Activated CD8-positive, alpha-beta memory T cell treated with anti-CD3 and anti-CD28 coated beads, Interleukin-2, amount 50 U/mL, for 1 hour (primary cell): ENCODE data around the gene MERTK.
"Not testable (repeated sequence)": the region's sequence is repeated elsewhere in the genome, so short reads cannot be mapped to it uniquely, and the experiment has no call there.

ENCODE experiments used
- DNase-seq: peaks from one replicate; pipeline ENCODE4 v3.0.0-alpha.2; 2020; ENCODE audit errors: extremely low read depth

Gene MERTK

GRCh38 chr2:111897924-111898702 is at the start of gene MERTK:
Gene MERTK (plus strand): TSS chr2:111898607. CDS start chr2:111898736, 129 bp downstream.
- DNase-seq = no peak

GRCh38 chr2:111850646-111851045 is 47.8 kb upstream of the MERTK start:
- DNase-seq = not testable (repeated sequence)

GRCh38 chr2:111852544-111852943 is 45.9 kb upstream of the MERTK start:
- DNase-seq = not testable (repeated sequence)

- not testable (repeated sequence) for DNase-seq
These were observed 38.4 kb upstream of the MERTK start for GRCh38 chr2:111860005-111860404.

GRCh38 chr2:111865124-111865523 is 33.3 kb upstream of the MERTK start:
- not testable (repeated sequence) for DNase-seq

DNA sequence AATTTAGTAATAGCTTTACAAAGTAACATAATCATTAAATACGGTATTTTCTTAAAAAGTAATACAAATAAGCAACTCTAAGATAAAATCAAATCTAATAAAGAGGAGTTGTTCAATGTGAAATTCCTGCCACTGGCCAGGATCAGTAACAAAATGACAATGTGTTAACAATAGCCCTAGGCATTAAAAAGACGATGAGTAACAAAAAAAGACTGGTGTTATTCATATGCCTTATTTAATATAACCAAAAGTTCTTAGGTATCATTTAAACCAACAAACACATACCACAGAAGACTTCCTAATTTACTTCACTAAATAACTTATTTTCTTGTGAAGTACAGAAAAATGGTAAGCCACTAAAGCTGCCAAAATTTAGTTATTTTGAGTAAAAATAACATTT is 25.6 kb upstream of the MERTK start:
- not testable (repeated sequence) for DNase-seq

DNA sequence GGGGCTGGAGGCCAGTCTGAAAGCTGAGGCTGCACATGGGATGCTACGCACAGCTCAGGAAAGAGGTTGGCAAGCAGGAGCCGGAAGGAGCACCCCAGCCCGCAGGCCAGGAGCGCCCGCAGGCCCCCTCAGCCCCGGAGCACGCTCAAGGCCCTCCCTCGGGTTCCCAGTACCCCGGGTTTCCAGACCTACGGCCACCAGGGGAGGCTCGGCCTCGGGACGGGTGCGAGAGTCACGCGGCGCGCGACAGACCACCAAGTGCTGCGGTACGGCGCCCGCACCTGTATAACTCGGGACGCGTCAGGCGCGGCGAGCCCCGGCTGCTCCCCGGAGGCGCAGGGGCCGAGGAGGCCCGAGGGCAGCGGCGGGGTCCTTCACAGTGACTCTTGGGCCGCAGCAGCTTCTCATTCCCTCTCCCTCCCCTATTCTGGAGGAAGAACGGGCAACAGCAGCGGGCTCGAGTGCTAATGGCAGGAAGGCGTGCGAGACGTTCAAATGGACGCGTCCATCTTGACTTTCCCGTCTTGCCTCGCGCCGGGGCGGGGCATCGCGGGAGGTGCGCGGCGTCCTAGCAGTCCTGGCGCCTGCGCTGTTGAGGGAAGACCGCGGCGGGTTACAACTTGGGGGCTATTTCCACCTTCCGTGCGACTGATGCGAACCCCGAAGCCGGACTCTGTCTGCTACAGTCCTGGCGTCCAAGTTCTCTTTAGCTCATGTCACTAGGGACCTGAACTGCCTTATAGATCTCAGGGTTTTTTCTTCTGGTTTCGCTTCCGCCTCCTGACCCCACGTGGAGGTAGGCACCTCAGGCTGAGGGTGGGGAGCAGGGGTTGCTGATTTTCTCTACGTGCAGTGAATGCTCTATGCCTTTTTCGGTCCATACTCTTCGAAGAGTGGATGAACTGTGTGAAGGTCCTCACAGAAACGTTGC is 14.5 kb upstream of the MERTK start, which contains the start of gene ANAPC1:
ANAPC1 (minus strand) TSS at position 533 of the 931 bp plus-strand sequence. CDS start 3,368 bp downstream, outside the sequence.
- DNase-seq = peak; percentile 58

GRCh38 chr2:111884592-111884964 is 13.8 kb upstream of the MERTK start:
- no peak for DNase-seq

DNA sequence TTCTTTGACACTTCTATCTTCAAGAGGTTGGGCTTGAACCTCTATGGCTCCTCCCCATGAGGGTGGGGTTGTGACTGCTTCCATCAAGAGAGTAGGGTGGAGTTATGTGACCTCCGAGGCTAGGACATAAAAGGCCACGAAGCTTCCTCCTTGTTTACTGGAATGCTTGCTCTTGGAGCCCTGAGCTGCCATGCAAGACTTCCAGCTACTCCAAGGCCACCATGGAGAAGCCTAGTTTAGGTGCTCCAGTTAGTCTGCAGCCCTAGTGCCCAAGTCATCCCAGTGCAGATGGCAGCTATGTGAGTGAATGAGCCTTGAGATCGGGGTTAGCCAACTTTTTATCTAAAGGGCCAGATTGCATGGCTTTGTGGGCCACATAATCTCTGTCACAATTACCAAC is 2.4 kb upstream of the MERTK start:
- DNase-seq = no peak

GRCh38 chr2:111896576-111896975 is 1.8 kb upstream of the MERTK start:
- DNase-seq = no peak

DNA sequence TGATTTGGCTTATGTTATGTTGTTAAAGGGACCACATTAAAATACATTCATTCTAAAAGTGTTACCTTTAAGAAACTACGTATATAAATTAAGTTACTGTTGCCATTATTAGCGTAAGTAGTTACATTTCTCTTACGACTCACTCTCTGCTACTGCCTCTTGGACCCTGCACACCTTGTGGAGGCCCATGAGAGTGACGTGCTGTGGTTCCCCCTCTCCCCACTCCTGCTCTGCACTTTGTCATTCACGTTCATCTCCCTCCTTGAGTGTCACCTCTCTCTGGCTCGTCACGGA is 830 bp upstream of the MERTK start:
- no peak for DNase-seq

GRCh38 chr2:111898703-111899514 is 502 bp downstream of the MERTK start:
- no peak for DNase-seq

- DNase-seq = no peak
These were observed 2.5 kb downstream of the MERTK start for GRCh38 chr2:111900859-111901258.

DNA sequence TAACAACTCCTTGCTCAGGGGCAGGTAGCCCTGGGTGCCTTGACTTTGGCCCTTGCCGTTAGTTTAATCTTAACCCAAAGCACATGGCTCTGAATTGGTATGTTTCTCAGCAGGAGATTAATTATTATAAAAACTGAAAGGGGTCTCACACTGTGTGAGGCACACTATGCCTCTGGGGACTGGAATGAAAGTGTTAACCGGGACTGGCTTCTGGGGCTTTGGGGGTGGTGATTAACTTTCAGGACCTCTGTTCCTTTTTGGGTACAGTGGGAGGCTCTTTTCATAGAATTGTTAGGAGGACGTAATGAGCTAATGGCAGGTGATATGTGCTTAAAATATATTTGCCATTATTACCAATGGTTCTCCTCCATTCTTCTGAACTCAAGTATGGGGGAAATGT is 5.1 kb downstream of the MERTK start:
- no peak for DNase-seq

DNA sequence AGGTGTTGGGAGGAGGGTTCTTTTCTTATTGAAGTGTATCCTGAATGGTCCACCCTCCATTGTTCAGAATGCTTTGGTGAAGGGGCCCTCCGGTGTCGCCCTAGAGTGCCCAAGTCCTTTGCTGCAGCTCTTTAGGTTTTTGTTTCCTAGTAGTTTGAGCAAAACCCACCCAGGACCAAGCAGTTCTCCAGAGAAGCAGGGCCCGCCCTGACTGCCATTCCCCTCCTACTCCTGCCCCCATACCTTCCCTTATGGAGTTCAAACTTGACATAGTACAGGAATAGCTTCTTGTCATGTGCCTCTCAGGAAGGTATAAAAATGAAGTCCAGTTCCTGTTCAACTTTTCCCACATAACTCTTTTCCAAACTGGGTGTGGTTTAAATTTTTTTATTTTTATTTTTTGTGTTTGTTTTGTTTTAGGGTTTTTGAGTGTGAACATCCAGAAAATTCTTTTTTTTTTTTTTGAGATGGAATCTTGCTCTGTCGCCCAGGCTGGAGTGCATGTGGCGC is 5.6 kb downstream of the MERTK start:
- no peak for DNase-seq

GRCh38 chr2:111904726-111905474 is 6.5 kb downstream of the MERTK start:
- no peak for DNase-seq

DNA sequence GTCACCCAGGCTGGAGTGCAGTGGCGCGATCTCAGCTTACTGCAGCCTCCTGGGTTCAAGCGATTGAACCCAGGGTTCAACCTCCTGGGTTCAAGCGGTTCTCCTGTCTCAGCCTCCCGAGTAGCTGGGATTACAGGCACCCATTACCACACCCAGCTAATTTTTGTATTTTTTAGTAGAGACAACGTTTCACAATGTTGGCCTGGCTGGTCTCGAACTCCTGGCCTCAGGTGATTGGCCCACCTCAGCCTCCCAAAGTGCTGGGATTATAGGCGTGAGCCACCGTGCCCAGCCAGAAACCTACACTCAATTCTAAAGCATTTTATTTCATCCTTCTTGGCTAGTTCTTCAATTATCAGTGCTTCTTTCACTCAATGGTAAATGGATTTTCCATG is 7.1 kb downstream of the MERTK start:
- not testable (repeated sequence) for DNase-seq

GRCh38 chr2:111905990-111906735 is 7.8 kb downstream of the MERTK start:
- DNase-seq = no peak

DNA sequence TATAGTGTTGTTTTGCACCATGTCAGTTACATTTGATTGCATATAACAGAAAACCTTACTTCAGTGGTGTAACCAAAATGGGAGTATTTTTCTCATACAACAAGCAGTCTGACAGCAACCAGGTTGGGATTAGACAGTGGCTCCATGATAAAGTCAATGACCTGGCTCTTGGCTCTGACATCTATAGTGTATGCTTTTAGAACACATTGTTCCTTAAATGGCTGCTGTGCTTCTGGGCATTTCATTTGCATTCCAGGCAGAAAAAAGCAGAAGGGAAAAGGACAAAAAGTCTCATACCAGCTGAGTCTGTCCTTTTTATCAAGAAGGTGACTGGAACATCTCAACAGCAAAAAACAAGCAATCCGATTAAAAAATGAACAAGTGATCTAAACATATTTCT is 10.2 kb downstream of the MERTK start:
- no peak for DNase-seq

GRCh38 chr2:111909079-111909478 is 10.7 kb downstream of the MERTK start:
- no peak for DNase-seq
